ENCODE measurements around the gene RGCC.
"Not testable (repeated sequence)": the region's sequence is repeated elsewhere in the genome, so short reads cannot be mapped to it uniquely, and the experiment has no call there.

RGCC gene, protein sequence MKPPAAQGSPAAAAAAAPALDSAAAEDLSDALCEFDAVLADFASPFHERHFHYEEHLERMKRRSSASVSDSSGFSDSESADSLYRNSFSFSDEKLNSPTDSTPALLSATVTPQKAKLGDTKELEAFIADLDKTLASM

DNA sequence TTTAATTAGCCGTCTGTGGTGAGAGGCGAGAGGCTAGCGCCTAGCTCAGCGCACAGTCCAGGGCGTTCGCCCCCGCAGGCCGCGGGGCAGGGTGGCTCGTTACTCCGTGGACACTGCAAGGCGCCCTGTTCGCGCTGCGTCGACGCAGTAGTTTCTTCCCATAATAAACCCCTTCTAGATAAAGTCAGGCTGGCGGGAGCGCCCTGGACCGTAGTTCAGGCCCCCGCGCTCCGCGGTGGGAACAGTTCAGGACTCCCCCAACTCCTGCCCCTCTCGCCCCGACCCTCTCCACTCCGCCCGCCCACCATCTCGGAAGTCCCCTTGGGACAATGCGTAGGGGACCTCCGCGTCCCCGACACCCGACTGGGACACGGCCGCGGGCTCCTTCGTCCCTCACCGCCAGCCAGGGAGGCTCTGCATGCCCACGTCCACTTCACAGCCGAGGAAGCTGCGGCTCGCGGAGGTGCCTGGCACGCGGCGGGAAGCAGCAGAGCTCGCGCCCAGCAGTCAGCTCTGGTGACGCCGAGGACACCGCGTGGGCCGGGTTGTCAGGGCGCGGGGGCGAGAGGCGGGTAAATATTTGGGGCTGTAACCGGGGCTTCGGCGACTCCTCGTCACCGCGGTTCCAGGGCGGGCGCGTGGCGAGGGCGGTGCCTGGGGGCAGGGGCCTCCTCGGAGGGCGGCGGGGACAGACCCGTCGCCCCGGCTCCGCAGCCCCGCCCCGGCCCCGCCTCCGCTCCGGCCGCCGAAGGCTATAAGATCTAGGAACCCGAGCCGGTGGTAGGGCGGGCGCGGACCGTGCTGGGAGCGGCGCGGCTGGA is at the start of gene RGCC:
Gene RGCC, plus strand, starts transcription at position 783 of the 821 bp plus-strand sequence. CDS start 158 bp downstream, outside the sequence.
- DNase-seq (ENCODE audit: low read depth in 3 of 3, low spot score in 1 of 3), result peak; percentile 83 to 92 (median 91)

DNA sequence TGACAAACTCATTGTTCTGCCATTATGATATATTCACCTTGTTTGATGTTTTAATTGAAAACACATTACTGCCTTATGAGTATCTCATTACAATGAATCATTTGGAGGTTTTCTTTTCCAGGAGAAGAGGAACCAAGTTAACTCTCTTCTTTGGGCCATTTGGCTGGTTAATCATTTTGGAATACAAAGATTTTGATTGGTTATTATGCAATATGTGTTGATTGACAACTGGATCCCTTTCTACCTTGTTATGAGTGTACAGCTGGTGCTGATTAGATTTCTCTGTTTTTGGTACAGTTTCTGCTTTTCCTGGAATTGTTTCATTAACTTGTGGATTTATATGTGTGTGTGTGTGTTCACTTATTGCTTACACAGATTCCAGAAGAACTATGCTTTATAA is 49.2 kb upstream of the RGCC start:
- DNase-seq (ENCODE audit: low read depth in 3 of 3, low spot score in 1 of 3), result no peak

- no peak for DNase-seq (ENCODE audit: low read depth in 3 of 3, low spot score in 1 of 3)
Observed at GRCh38 chr13:41408746-41409145, 48.6 kb upstream of the RGCC start.

GRCh38 chr13:41409611-41410010 is 47.7 kb upstream of the RGCC start:
- DNase-seq (ENCODE audit: low read depth in 3 of 3, low spot score in 1 of 3), result no peak

DNA sequence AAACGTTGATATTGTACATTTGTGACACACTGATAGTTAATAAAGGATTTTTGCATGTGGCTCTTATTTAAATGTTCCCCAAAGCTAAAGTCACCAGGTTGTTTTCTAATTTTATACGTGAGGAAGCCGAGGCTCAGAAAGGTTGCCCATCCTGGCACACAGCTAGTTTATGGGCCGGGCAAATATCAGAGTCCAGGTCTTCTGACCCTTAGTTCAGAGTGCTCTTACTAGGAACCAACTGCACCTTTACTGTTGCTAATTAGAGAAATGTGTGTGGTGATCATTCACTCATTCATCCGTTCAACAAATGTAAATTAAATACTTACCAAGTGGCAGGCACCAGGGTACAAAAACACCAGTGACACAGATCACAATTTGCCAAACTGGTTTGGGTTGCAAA is 46.3 kb upstream of the RGCC start:
- no peak for DNase-seq (ENCODE audit: low read depth in 3 of 3, low spot score in 1 of 3)

GRCh38 chr13:41411522-41411921 is 45.8 kb upstream of the RGCC start:
- DNase-seq (ENCODE audit: low read depth in 3 of 3, low spot score in 1 of 3), result peak in 1 of 3 donors; percentile 9

GRCh38 chr13:41413872-41414271 is 43.5 kb upstream of the RGCC start:
- no peak for DNase-seq (ENCODE audit: low read depth in 3 of 3, low spot score in 1 of 3)

- DNase-seq (ENCODE audit: low read depth in 3 of 3, low spot score in 1 of 3), result no peak
Observed at GRCh38 chr13:41416276-41416675, 41.1 kb upstream of the RGCC start.

- no peak for DNase-seq (ENCODE audit: low read depth in 3 of 3, low spot score in 1 of 3)
Observed at GRCh38 chr13:41418027-41418426, 39.3 kb upstream of the RGCC start.

GRCh38 chr13:41418731-41419130 is 38.6 kb upstream of the RGCC start:
- no peak for DNase-seq (ENCODE audit: low read depth in 3 of 3, low spot score in 1 of 3)

DNA sequence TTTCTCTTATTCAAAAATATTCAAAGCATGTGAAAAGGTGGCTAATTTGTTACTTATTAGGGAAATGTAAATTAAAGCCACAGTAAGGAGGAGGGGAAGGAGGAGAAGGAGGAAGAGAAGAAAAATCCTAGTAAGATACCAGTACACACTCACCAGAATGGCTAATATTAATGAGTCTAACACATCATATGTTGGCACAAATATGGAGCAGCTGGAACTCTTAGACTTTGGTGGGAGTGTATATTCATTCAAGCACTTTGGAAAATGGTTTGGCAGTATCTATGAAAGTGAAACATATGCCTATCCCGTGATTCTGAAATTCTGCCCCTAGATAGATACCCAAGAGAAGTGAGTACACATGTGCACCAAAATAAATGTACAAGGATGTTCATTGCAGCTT is 38.1 kb upstream of the RGCC start:
- DNase-seq (ENCODE audit: low read depth in 3 of 3, low spot score in 1 of 3), result no peak

GRCh38 chr13:41420146-41420545 is 37.2 kb upstream of the RGCC start:
- no peak for DNase-seq (ENCODE audit: low read depth in 3 of 3, low spot score in 1 of 3)

- not testable (repeated sequence) for DNase-seq (ENCODE audit: low read depth in 3 of 3, low spot score in 1 of 3)
Observed at GRCh38 chr13:41421330-41421729, 36.0 kb upstream of the RGCC start.

DNA sequence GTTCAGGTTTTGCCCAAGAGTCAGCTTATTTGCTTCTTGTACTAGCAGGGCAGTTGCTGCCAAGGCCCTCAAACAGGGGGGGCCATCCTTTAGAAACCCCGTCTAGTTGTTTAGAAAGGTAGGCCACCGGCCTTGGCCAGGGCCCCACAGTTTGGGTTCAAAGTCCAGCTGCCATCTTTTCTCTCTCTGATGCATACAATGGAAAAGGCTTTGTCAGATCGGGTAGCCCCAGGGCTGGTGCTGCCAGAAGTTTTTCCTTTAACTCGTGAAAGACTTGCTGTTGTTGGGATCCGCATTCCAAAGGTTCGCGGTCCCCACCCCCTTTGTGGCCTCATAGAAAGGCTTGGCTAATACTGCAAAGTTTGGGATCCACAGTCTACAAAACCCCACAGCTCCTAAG is 35.4 kb upstream of the RGCC start:
- DNase-seq (ENCODE audit: low read depth in 3 of 3, low spot score in 1 of 3), result not testable (repeated sequence)

DNA sequence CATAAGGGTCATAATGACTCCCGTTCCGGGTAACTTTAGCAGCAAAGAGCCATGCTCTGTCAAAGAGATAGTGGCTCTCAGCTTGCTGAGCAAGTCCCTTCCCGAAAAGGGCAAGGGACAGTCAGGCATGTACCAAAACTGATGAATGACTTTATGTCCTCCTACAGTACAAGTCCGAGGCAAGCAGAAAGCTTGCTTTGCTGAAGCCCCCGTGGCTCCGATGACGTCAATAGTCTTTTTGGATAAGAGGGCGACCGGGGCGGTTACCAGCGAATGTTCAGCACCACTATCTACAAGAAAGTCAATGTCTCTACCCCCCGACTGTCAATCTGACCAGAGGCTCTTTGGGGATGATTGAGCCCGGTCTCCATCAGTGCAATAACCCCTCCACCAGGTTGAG is 34.1 kb upstream of the RGCC start:
- DNase-seq (ENCODE audit: low read depth in 3 of 3, low spot score in 1 of 3), result not testable (repeated sequence)

- not testable (repeated sequence) for DNase-seq (ENCODE audit: low read depth in 3 of 3, low spot score in 1 of 3)
Observed at GRCh38 chr13:41424675-41425074, 32.7 kb upstream of the RGCC start.

GRCh38 chr13:41426047-41426446 is 31.3 kb upstream of the RGCC start:
- no peak for DNase-seq (ENCODE audit: low read depth in 3 of 3, low spot score in 1 of 3)

DNA sequence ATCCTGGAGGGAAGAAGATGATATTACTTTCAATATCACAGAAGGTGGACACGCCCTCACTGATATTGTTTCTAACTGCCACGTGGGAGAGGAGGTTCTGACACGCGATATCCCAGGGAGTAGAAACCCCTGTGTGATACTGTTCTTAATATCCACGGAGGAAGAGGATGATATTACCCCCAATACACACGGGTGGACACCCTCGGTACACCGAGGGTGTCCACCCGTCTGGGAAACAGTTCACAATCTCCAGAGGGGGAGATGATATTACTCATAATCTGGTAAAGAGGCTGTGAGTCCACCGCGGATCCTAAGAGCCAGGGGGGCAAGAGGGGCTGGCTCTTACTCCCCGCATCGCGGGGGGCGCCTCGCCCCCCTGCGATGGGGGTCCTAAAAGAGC is 29.7 kb upstream of the RGCC start:
- DNase-seq (ENCODE audit: low read depth in 3 of 3, low spot score in 1 of 3), result no peak

DNA sequence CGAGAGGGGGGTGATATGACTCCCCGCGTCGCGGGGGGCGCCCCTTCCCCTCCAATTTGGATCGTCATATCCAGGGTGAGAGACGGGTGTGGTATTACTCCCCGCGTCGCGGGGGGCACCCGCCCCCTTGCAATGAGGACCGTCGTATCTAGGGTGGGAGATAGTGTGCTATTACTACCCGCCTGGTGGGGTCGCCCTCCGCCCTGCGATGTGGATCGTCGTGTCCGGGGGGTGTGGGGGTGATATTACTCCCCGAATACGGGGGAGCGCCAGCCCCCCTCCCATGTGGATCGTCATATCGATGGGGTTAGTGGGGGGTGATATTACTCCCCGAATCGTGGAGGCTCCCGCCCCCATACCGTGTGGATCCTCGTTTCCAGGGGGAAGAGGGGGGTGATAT is 29.2 kb upstream of the RGCC start:
- peak in 2 of 3 donors; percentile 22 to 30 for DNase-seq (ENCODE audit: low read depth in 3 of 3, low spot score in 1 of 3)

DNA sequence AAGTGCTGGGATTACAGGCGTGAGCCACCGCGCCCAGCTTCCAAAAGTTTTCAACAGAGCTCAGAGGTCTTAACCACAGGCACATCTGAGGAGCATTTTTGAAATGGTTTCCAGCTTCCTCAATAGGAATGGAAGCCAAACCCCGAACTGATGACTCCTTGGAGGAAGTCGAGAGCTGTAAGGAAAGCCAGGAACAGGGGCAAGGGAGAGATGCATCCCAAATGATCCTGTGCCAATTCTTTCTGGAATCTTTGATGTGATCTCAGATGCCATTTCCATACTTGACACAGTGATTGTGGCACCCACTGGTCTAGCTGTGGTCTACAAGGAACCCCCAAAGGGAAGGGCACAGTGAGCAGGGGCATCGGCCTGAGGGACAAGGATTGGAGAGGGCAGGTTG is 23.3 kb upstream of the RGCC start:
- not testable (repeated sequence) for DNase-seq (ENCODE audit: low read depth in 3 of 3, low spot score in 1 of 3)

DNA sequence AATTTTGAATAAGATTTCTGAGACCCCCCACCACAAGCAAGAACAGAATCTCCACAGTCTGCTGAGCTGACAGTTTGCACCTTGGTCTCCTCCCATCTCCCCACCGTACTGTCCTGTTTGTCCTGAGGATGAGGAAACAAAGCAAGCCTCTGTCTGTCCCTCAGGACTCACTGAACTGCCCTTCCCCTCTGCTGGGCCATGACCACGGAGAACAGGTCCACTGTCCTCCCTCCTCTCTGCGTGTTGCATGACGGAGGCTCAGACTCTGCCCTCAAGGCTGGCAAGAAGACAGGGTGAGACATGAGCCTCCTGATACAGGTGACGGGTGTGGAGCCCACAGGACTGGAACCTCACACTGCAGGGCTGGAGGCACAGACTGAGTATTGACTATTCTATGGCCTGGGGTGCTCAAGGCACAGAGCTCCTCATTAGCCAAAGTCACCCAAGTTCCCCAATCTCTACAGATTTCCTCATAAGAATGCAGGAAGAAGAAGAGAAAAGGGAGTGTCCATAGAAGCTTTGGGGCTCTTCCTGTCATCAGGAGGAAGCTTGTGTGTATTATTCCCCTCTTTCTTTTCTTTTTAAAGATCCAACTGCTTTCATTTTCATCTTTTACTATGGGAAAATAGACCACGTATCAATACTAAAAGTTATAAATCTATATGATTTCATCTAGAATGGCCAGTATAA is 22.4 kb upstream of the RGCC start:
- DNase-seq (ENCODE audit: low read depth in 3 of 3, low spot score in 1 of 3), result no peak

DNA sequence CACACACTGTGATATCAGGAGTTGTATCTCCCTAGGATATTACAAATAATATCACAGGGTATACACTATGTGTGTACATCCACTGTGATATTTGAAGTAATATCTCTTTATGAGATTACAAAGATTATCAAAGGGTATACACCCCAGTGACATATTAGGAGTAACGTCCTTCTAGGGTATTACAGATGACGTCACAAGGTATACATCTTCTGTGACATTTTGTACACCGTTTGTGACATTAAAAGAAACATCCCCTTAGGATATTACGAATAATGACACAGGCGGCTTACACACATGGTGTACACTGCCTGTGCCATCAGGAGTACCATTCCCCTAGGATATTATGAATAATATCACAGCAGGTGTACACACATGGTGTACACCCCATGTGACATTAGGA is 13.4 kb upstream of the RGCC start:
- no peak for DNase-seq (ENCODE audit: low read depth in 3 of 3, low spot score in 1 of 3)
